Measurements from ENCODE around the gene ARSG. TPM values are rescaled to one million over a fixed set of nuclear protein-coding genes. Genes with fewer than 3 reads are reported as not detected.

Gene ARSG
- total and polyA plus RNA-seq, 10 of the 15 experiments (the other 5 are each of a cell fraction or from before 2014, with no cell fraction given), result 2.9 to 13.5 (median 7.6) TPM

GRCh38 chr17:68449021-68449739 lies 157.9 kb downstream of the ARSG start:
- SMC1A ChIA-PET (ENCODE audit: uncharacterized antibody, unreplicated experiment), result interaction anchor here (1.4 kb wide), 1 partner anchor 12 kb away, joined by 6 read pairs; no protein-coding TSS in a partner anchor
- no peaks in the 10 kb centered on the region; the same call in 2 of the 3 replicates for H3K9me3 ChIP-seq (replicated peaks; ENCODE audit: control insufficient read depth, insufficient read depth, low read length)
- POLR2A ChIA-PET, result interaction anchor here (1.1 to 1.6 kb wide), 2 partner anchors 10 to 12 kb away, joined by 3 read pairs; no protein-coding TSS in a partner anchor
- DNase-seq (ENCODE audit: low read depth, low spot score), result no peak
- TF ChIP-seq MYC (IDR thresholded peaks at IDR 0.05; ENCODE audit: insufficient read depth, insufficient read length, insufficient replicate concordance, low read length, severe bottlenecking), result no peak
- TF ChIP-seq ZNF207 (IDR thresholded peaks at IDR 0.05; ENCODE audit: borderline replicate concordance), result no peak
- no peak for TF ChIP-seq BACH1 (IDR thresholded peaks at IDR 0.05; ENCODE audit: borderline replicate concordance)
- no peak for TF ChIP-seq RELA (IDR thresholded peaks at IDR 0.05; ENCODE audit: borderline replicate concordance, partially characterized antibody)
- H3K36me3 ChIP-seq (ENCODE audit: control insufficient read depth in 2 of 2, insufficient read depth in 2 of 2, low read length in 1 of 2), result peaks cover 0 to 3% of the 10 kb centered on the region in 2 experiments; a peak in 2 of 4 replicates
- no peak overlapping the region for H3K4me3 ChIP-seq
- no peak for ATAC-seq
- no peaks in the 10 kb centered on the region for H4K20me1 ChIP-seq (ENCODE audit: control insufficient read depth, insufficient read depth)
- intact Hi-C loops (cut with micrococcal nuclease; ENCODE audit: unreplicated experiment) (no loop called here), in situ Hi-C loops (cut with MboI) (no loop called here)
- no peaks in the 10 kb centered on the region for H3K4me1 ChIP-seq (ENCODE audit: control insufficient read depth, insufficient read depth, low read length)
- no peak overlapping the region for H3K9ac ChIP-seq (ENCODE audit: control insufficient read depth, insufficient read depth, low read length)
- H3K4me2 ChIP-seq (ENCODE audit: control insufficient read depth, insufficient read depth), result no peak overlapping the region
- 93% methylated on average over 13 of the region's 13 CpGs for WGBS (ENCODE audit: insufficient coverage, insufficient replicate concordance, low lambda C conversion rate, missing lambda C conversion rate)
- BruUV-seq (replicated peaks), result no TSS peak
- no peak for FAIRE-seq
- H3K79me2 ChIP-seq (ENCODE audit: control insufficient read depth, insufficient read depth, low read length), result no peaks in the 10 kb centered on the region
- CTCF ChIA-PET, result interaction anchor here (0.8 to 15.1 kb wide), 4 partner anchors 8 to 58 kb away, joined by 3 to 222 read pairs (median 8); partner anchors contain the start of gene WIPI1
- no peak overlapping the region for H2AFZ ChIP-seq (ENCODE audit: control insufficient read depth, low read depth, low read length)
- H3K27me3 ChIP-seq (replicated peaks in 1 of 2; ENCODE audit: control insufficient read depth in 2 of 2, insufficient read depth in 2 of 2, low read length in 1 of 2), result no peaks in the 10 kb centered on the region
- RAD21 ChIA-PET (ENCODE audit: unreplicated experiment), result no interaction called here
- no peak overlapping the region for H3K27ac ChIP-seq (ENCODE audit: control insufficient read depth, insufficient read depth)

GRCh38 chr17:68450391-68450790 lies 159.1 kb downstream of the ARSG start:
- ChIA-PET RAD21 (ENCODE audit: unreplicated experiment) (interaction anchor here (0.7 kb wide), 1 partner anchor 186 kb away, joined by 3 read pairs; no protein-coding TSS in a partner anchor), POLR2A (interaction anchor here (0.6 to 1.1 kb wide), 2 partner anchors 9 to 269 kb away, joined by 3 to 8 read pairs; no protein-coding TSS in a partner anchor), SMC1A (ENCODE audit: uncharacterized antibody, unreplicated experiment) (interaction anchor here (1.4 kb wide), 1 partner anchor 10 kb away, joined by 6 read pairs; no protein-coding TSS in a partner anchor), CTCF (interaction anchor here (1.9 kb wide), 1 partner anchor 14 kb away, joined by 12 read pairs; no protein-coding TSS in a partner anchor)
- no TSS peak for BruUV-seq (replicated peaks)
- Histone ChIP-seq H3K9me3 (replicated peaks; ENCODE audit: control insufficient read depth, insufficient read depth, low read length) (no peaks in the 10 kb centered on the region; the same call in 2 of the 3 replicates), H3K79me2 (ENCODE audit: control insufficient read depth, insufficient read depth, low read length) (no peaks in the 10 kb centered on the region), H4K20me1 (ENCODE audit: control insufficient read depth, insufficient read depth) (no peaks in the 10 kb centered on the region), H3K27ac (ENCODE audit: control insufficient read depth, insufficient read depth) (no peak overlapping the region), H3K9ac (ENCODE audit: control insufficient read depth, insufficient read depth, low read length) (no peak overlapping the region), H3K4me3 (no peak overlapping the region), H3K36me3 (ENCODE audit: control insufficient read depth in 2 of 2, insufficient read depth in 2 of 2, low read length in 1 of 2) (peaks cover 0 to 3% of the 10 kb centered on the region in 2 experiments; a peak in 2 of 4 replicates), H3K4me2 (ENCODE audit: control insufficient read depth, insufficient read depth) (no peak overlapping the region), H2AFZ (ENCODE audit: control insufficient read depth, low read depth, low read length) (no peak overlapping the region), H3K4me1 (ENCODE audit: control insufficient read depth, insufficient read depth, low read length) (no peaks in the 10 kb centered on the region), H3K27me3 (replicated peaks in 1 of 2; ENCODE audit: control insufficient read depth in 2 of 2, insufficient read depth in 2 of 2, low read length in 1 of 2) (no peaks in the 10 kb centered on the region)
- no peak for ATAC-seq
- no peak for DNase-seq (ENCODE audit: low read depth, low spot score)
- intact Hi-C loops (cut with micrococcal nuclease; ENCODE audit: unreplicated experiment), result no loop called here
- TF ChIP-seq ZZZ3 (IDR thresholded peaks at IDR 0.05; ENCODE audit: control insufficient read depth, insufficient read length, low read depth), result no peak
- TF ChIP-seq FOXK2 (IDR thresholded peaks at IDR 0.05), result no peak
- no peak for TF ChIP-seq MYB (IDR thresholded peaks at IDR 0.05; ENCODE audit: borderline replicate concordance, low read depth, low read length)
- in situ Hi-C loops (cut with MboI), result no loop called here
- no peak for FAIRE-seq
- WGBS (ENCODE audit: insufficient coverage, insufficient replicate concordance, low lambda C conversion rate, missing lambda C conversion rate), result 71% methylated on average over 8 of the region's 8 CpGs
